HCT116 (cell line): ENCODE measurements around the gene PLEKHM3. TPM values are rescaled to one million over a fixed set of nuclear protein-coding genes. Genes with fewer than 3 reads are reported as not detected.

Experiments
- ATAC-seq: fragments of 200-7000 bp; cut with Tn5 transposase; 2 replicates; pipeline ENCODE4 v1.9.1; 2020; ENCODE audit warnings: mild to moderate bottlenecking, moderate library complexity
- BruUV-seq: library from RNA; stranded (reverse); fragments of 400-500 nt; replicated peaks from 2 replicates; lab custom pipeline; 2021; lab: Mats Ljungman, UMichigan
- CTCF ChIA-PET: fragments of 300-600 bp; sonication (Branson Sonifier 250); formaldehyde crosslinking; loops from one replicate; lab custom pipeline; 2021; ENCODE audit warnings: antibody characterized with exemption; lab: Charles Lee
- POLR2A ChIA-PET: fragments of 300-600, 350-600 bp; sonication (Branson Sonifier 250); formaldehyde crosslinking; loops from one replicate; lab custom pipeline; 2021; ENCODE audit warnings: antibody characterized with exemption; lab: Charles Lee
- RAD21 ChIA-PET, 2 experiments: fragments of 300-600 bp; sonication (Branson Sonifier 250); formaldehyde crosslinking; loops; one replicate each; lab custom pipeline; 2023; ENCODE audit warnings: low total read pairs in 2 of 2; ENCODE audit not compliant: uncharacterized antibody in 2 of 2, unreplicated experiment in 2 of 2, low non-redundant PET in 1 of 2; lab: Charles Lee
- DNase-seq: peaks from one replicate; pipeline ENCODE4 v3.0.0-alpha.2; 2010; ENCODE audit warnings: low read depth, low spot score
- H2AFZ ChIP-seq: fragments of 200-600 bp; shearing (Covaris generic), sonication (generic); 2 replicates; pipeline ENCODE4 v1.6.1; 2017; ENCODE audit warnings: low read depth, mixed run types, mixed read lengths, antibody characterized with exemption, low read length; ENCODE audit not compliant: poor library complexity, severe bottlenecking
- H3K27ac ChIP-seq: 2 replicates; pipeline ENCODE4 v1.5.1; 2012; ENCODE audit warnings: low read depth, low read length
- H3K27me3 ChIP-seq: fragments of 200-600 bp; sonication (generic); 2 replicates; pipeline ENCODE4 v1.6.1; 2016; ENCODE audit warnings: mixed run types, low read length, mixed read lengths; ENCODE audit not compliant: insufficient read depth
- H3K36me3 ChIP-seq, 2 experiments: fragments of 200-500 bp in 1 of 2; fragments of 200-600 bp in 1 of 2; sonication (Bioruptor generic) in 1 of 2; sonication (generic) in 1 of 2; 2 replicates each; pipeline versions ENCODE4 v1.5.1 to v1.6.1; 2014 to 2016; ENCODE audit warnings: low read length in 2 of 2, inconsistent platforms in 1 of 2, mixed read lengths in 1 of 2, mixed run types in 1 of 2; ENCODE audit not compliant: insufficient read depth in 2 of 2, control insufficient read depth in 1 of 2
- H3K4me1 ChIP-seq, 2 experiments: fragments of 200-600 bp in 1 of 2; sonication (generic) in 1 of 2; 2 replicates each; pipeline versions ENCODE4 v1.5.1 to v1.6.1; 2012 to 2017; ENCODE audit warnings: low read length in 2 of 2, inconsistent platforms in 1 of 2, mild to moderate bottlenecking in 1 of 2, mixed read lengths in 1 of 2, mixed run types in 1 of 2, moderate library complexity in 1 of 2; ENCODE audit not compliant: insufficient read depth in 2 of 2, control insufficient read depth in 1 of 2
- H3K4me2 ChIP-seq: fragments of 200-600 bp; sonication (generic); 2 replicates; pipeline ENCODE4 v1.6.1; 2017; ENCODE audit warnings: mixed run types, low read length, mixed read lengths
- H3K4me3 ChIP-seq, 2 experiments: fragments of 200-600 bp in 1 of 2; sonication (generic) in 1 of 2; replicated peaks in 1 of 2; 2 replicates each; pipeline ENCODE4 v1.5.1; 2011 to 2016; ENCODE audit warnings: low read length in 2 of 2, control low read depth in 1 of 2, low read depth in 1 of 2, mild to moderate bottlenecking in 1 of 2, mixed read lengths in 1 of 2, mixed run types in 1 of 2
- H3K79me2 ChIP-seq: fragments of 200-600 bp; sonication (generic); 2 replicates; pipeline ENCODE4 v1.6.1; 2017; ENCODE audit warnings: mild to moderate bottlenecking, mixed run types, low read length, moderate library complexity, mixed read lengths; ENCODE audit not compliant: insufficient read depth
- H3K9ac ChIP-seq: fragments of 200-600 bp; sonication (generic); 2 replicates; pipeline ENCODE4 v1.6.1; 2016; ENCODE audit warnings: low read length, mixed read lengths
- H3K9me2 ChIP-seq: fragments of 200-600 bp; sonication (generic), shearing (Covaris generic); 2 replicates; pipeline ENCODE4 v1.6.1; 2017; ENCODE audit warnings: mixed run types, mild to moderate bottlenecking, moderate library complexity; ENCODE audit not compliant: insufficient read depth
- H3K9me3 ChIP-seq, 2 experiments: fragments of 200-500 bp in 1 of 2; fragments of 200-600 bp in 1 of 2; sonication (Bioruptor generic) in 1 of 2; sonication (generic) in 1 of 2; 2 replicates each; pipeline ENCODE4 v1.6.1; 2014 to 2017; ENCODE audit warnings: low read length in 2 of 2, mixed read lengths in 2 of 2, inconsistent platforms in 1 of 2, low read depth in 1 of 2, mild to moderate bottlenecking in 1 of 2, mixed run types in 1 of 2, moderate library complexity in 1 of 2; ENCODE audit not compliant: control insufficient read depth in 1 of 2, insufficient read depth in 1 of 2
- H4K20me1 ChIP-seq: fragments of 200-600 bp; sonication (generic), shearing (Covaris generic); 2 replicates; pipeline ENCODE4 v1.6.1; 2017; ENCODE audit warnings: mixed run types, mild to moderate bottlenecking, moderate library complexity; ENCODE audit not compliant: insufficient read depth
- ATF3 ChIP-seq: IDR thresholded peaks from 2 replicates; pipeline ENCODE4 v1.6.1; 2012
- EZH2 ChIP-seq: fragments of 200-600 bp; sonication (generic); IDR thresholded peaks from 2 replicates; pipeline ENCODE4 v1.6.1; 2017; ENCODE audit warnings: antibody characterized with exemption, mixed run types
- FOSL1 ChIP-seq: IDR thresholded peaks from 2 replicates; pipeline ENCODE4 v1.6.1; 2012; ENCODE audit warnings: low read depth
- POLR2AphosphoS5 ChIP-seq: IDR thresholded peaks from 2 replicates; pipeline ENCODE4 v1.6.1; 2011; ENCODE audit warnings: mild to moderate bottlenecking, low read depth, low read length, moderate library complexity
- REST ChIP-seq: IDR thresholded peaks from 2 replicates; pipeline ENCODE4 v1.6.1; 2012; ENCODE audit warnings: low read depth
- TCF7L2 ChIP-seq: IDR thresholded peaks from 2 replicates; pipeline ENCODE4 v1.7.0; 2011; ENCODE audit warnings: borderline replicate concordance, inconsistent platforms; ENCODE audit not compliant: insufficient read depth, insufficient read length; ENCODE audit errors: extremely low read depth
- ZBTB33 ChIP-seq: IDR thresholded peaks from 2 replicates; pipeline ENCODE4 v1.6.1; 2011; ENCODE audit warnings: mild to moderate bottlenecking, low read length, moderate library complexity; ENCODE audit not compliant: insufficient replicate concordance; ENCODE audit errors: extremely low read depth
- ZFX ChIP-seq: fragments of 450-650 bp; IDR thresholded peaks from 2 replicates; pipeline ENCODE4 v1.6.1; 2017
- intact Hi-C: fragments of 100-400 bp; cut with micrococcal nuclease; formaldehyde crosslinking; loops from 2 replicates; pipeline ENCODE4 v1.10.0; 2022
- total RNA-seq: library from RNA; stranded (reverse); gene quantifications from one replicate; pipeline ENCODE4 v1.2.1, GENCODE V29; 2021; ENCODE audit not compliant: unreplicated experiment

Gene PLEKHM3
- total RNA-seq, 1 experiment from 2014 or later = 6.3 TPM

- no peak for TF ChIP-seq ZBTB33
- TF ChIP-seq POLR2AphosphoS5 = no peak
Observed at GRCh38 chr2:207920321-207920720, 105.0 kb downstream of the PLEKHM3 start (continued).

- DNase-seq = no peak
Observed at GRCh38 chr2:207919164-207919919, 106.0 kb downstream of the PLEKHM3 start.

More at GRCh38 chr2:207919164-207919919, 106.0 kb downstream of the PLEKHM3 start:
- Histone ChIP-seq H3K9me2 (no peaks in the 10 kb centered on the region), H3K36me3 (no peaks in the 10 kb centered on the region), H3K4me1 (no peaks in the 10 kb centered on the region), H3K9me3 (no peaks in the 10 kb centered on the region), H3K27ac (no peak overlapping the region), H3K79me2 (no peaks in the 10 kb centered on the region), H3K4me3 (no peak overlapping the region), H3K27me3 (no peaks in the 10 kb centered on the region), H3K9ac (no peak overlapping the region), H4K20me1 (no peaks in the 10 kb centered on the region), H3K4me2 (no peak overlapping the region), H2AFZ (no peak overlapping the region)
- POLR2A ChIA-PET = no interaction called here
- ATAC-seq = no peak
- intact Hi-C loops = no loop called here
- CTCF ChIA-PET = no interaction called here
- BruUV-seq = no TSS peak
- RAD21 ChIA-PET = no interaction called here
- TF ChIP-seq ATF3 (no peak), FOSL1 (no peak), ZBTB33 (no peak), EZH2 (no peak), REST (no peak), ZFX (no peak), POLR2AphosphoS5 (no peak), TCF7L2 (no peak)
